HTR-8/SVneo (cell line): ENCODE results near the gene WIPF2.
"Not testable (repeated sequence)": the region's sequence is repeated elsewhere in the genome, so short reads cannot be mapped to it uniquely, and the experiment has no call there.

ENCODE experiments used
- DNase-seq: peaks from one replicate; pipeline ENCODE4 v3.0.0; 2011; ENCODE audit warnings: low spot score, mixed read lengths; ENCODE audit not compliant: insufficient read length
- FAIRE-seq: peaks from 2 replicates; lab custom pipeline; 2011; peaks lifted over from hg19 to GRCh38; lab: Jason Lieb, UNC

Gene WIPF2

DNA sequence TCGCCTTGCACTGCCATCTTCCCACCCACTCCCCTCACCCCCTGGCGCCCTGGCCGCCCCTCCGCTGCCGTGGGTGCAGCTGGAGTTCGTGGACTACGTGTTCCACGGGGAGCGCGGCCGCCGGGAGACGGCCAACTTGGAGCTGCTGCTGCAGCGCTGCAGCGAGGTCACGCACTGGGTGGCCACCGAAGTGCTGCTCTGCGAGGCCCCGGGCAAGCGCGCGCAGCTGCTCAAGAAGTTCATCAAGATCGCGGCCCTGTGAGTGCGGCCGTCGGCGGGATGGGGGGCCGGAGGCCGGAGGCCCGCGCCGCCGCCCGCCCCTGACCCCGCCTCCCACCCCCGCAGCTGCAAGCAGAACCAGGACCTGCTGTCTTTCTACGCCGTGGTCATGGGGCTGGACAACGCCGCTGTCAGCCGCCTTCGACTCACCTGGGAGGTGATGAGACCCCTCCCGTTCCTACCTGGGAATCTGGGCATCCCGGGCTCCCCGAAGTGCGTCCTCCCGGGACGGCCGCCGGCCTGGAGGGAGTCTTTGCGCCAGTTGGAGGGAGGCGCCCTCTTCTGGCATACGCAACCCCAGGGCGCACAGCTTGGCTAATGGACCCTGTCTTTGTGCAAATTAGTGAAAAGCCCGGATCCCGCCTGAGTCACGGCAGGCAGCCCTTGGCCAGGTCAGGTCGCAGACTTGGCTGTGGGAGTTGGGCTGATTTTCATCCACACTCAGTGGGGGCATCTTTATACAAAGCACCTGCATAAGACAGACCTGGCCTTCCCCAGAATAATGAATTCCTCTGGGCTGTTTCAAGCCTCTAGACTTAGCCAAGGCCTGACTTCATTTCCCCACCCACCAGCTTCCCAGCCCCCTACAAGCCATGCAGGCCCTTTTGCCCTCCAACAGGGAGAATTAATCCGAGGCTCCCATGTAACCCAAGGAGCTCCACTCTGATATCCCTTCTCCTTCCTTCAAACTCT is 27.6 kb upstream of the WIPF2 start:
- FAIRE-seq, result peak; percentile 95
- DNase-seq, result peak; percentile 88

- FAIRE-seq, result no peak
- DNase-seq, result no peak
These were observed 26.1 kb upstream of the WIPF2 start for GRCh38 chr17:40192961-40193360.

DNA sequence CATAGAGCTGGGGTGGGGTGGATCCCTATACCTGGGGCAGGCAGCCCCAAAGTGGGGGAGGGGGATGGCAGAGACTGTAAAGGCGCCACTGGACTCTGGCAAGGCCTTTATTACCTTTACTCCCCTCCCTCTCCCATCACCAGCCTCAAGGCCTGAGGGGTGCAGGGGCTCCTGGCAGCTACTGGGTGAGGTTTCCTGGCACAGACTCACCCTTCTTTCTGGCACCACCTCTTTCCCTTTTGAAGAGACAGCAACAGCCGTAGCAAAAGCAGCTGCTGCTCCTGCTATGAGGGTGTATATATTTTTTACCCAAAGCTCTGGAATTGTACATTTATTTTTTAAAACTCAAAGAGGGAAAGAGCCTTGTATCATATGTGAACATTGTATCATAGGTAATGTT is 24.3 kb upstream of the WIPF2 start:
- no peak for DNase-seq

DNA sequence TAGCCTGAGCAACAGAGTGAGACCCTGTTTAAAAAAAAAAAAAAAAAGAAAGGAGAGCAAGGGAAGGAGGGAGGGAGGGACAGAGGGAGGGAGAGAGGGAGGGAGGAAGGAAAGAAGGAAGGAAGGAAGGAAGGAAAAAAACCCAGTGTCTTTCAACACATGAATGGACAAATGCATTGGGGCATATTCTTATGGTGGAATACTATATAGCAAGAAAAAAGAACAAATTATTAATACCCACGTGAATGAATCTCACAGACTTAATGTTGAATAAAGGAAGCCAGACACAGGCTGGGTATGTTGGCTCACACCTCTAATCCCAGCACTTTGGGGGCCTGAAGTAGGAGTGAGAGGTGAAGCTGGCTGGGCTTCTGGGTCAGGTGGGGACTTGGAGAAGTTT is 21.6 kb upstream of the WIPF2 start:
- no peak for DNase-seq
- no peak for FAIRE-seq

More for the DNA sequence above, 24.3 kb upstream of the WIPF2 start:
- FAIRE-seq, result no peak

GRCh38 chr17:40197965-40198456 is 21.1 kb upstream of the WIPF2 start:
- DNase-seq, FAIRE-seq: not testable (repeated sequence)

DNA sequence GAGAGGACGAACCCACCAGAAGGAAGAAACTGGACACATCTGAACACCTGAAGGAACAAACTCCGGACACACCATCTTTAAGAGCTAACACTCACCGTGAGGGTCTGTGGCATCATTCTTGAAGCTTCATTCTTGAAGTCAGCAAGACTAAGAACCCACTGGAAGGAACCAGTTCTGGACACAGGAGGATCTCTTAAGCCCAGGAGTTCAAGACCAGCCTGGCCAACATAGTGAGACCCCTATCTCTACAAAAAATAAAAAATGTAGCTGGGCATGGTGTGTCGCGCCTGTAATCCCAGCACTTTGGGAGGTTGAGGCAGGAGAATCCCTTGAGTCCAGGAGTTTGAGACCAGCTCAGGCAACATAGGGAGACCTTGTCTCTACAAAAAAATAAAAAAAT is 20.5 kb upstream of the WIPF2 start:
- no peak for DNase-seq
- FAIRE-seq, result no peak

DNA sequence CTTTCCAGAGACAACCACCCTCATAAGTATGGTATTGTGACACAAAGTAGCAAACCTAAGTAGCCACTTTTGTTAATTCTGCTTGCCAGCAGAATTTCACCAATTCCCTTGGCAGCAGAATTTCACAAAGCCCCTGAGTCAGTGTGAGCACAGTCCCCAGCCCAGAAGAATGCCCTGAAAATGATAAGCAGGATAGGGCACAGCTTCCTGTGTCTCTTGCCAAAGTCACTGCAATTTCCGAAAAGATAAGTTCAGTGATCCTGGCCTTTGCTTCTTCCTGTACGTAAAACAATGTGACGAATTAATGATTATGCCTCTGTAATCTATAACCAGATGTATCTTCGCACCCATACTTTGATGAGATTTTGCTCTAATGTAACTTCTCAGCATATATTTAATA is 16.0 kb upstream of the WIPF2 start:
- FAIRE-seq (no peak), DNase-seq (no peak)

- not testable (repeated sequence) for DNase-seq, FAIRE-seq
These were observed 12.9 kb upstream of the WIPF2 start for GRCh38 chr17:40206193-40206592.

GRCh38 chr17:40209404-40210093 is 9.6 kb upstream of the WIPF2 start:
- DNase-seq (no peak), FAIRE-seq (peak; percentile 69)

DNA sequence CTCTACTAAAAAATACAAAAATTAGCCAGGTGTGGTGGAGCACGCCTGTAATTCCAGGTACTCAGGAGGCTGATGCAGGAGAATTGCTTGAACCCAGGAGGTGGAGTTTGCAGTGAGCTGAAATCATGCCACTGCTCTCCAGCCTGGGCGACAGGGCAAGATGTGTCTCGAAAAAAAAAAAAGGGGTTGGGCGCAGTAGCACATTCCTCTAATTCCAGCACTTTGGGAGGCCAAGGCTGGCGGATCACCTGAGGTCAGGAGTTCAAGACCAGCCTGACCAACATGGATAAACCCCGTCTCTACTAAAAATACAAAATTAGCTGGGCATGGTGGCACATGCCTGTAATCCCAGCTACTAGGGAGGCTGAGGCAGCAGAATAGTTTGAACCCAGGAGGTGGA is 5.2 kb upstream of the WIPF2 start:
- DNase-seq, FAIRE-seq: not testable (repeated sequence)

- peak; percentile 23 for FAIRE-seq
- no peak for DNase-seq
These were observed 931 bp upstream of the WIPF2 start for GRCh38 chr17:40218006-40218739.

DNA sequence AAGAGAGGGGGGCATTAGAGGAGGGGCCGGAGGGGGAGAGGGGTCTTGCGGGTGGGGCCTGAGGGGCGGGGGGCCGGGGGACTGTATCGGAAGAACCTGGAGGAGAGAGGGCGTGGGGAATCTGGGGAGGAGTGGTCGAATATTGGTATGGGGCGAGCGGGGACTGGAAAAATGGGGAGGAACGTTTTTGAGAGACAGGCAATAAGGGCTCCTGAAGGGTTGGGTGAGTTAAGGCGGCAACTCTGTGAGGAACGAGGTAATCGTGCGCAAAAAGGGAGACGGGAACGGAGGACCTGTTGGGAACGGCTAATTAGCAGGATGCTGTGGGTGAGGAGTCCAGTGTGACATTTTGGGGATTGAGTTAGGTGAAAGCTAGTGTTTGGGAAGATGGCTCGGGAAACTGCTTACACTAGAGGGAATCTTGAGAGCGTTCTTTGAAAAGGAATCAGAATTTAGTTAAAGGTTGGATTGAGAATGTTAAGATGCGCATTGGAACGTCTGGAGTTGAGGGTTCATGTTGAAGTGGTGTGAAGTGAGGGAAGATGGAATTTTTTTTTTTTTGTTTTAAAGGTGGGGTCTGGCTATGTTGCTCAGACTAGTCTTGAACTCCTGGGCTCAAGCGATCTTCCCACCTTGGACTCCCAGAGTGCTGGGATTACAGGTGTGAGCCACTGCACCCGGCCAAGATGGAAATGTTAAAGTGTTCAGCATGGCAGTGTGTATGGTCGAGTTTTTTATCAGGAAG is 662 bp downstream of the WIPF2 start:
- peak; percentile 59 for FAIRE-seq
- DNase-seq, result peak; percentile 85

DNA sequence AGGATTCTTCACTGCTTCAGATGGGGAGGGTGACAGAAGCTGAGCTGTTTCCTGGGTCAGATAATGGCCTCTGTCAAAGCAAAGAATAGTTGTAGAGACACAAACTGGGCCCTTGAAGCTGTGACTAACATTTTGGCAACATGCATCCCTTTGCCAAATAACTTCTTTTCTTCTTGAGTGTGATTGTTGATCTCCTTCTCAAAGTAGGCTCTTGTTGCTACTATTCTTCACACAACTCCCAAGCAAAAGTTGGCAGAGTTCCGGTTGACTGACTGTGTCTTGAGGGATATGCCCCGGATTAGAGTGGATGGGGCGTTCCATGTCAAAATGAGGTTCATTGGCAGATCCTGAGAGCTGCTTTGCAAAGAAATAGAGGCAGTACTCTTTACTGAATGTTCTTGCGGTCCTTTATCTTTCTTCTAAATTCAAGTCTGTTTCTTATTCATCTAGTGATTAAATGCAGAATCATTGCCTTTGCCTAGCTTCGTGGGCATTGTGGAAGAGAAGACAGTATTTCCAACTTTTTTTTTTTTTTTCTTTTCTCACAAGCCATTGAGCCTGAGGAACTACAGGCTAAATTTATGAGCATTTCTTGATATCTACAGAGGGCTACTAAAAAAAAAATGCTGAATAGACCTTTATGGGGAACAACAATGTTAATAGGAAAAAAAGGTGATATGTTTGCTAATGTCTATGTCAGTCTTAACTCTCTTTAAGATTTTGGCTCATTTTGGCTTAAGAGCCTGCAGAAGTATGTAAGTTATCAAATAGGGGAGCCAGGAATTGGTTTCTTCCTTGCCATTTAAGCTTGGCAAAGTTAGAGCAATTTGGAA is 5.8 kb downstream of the WIPF2 start:
- FAIRE-seq, result no peak
- DNase-seq, result no peak

DNA sequence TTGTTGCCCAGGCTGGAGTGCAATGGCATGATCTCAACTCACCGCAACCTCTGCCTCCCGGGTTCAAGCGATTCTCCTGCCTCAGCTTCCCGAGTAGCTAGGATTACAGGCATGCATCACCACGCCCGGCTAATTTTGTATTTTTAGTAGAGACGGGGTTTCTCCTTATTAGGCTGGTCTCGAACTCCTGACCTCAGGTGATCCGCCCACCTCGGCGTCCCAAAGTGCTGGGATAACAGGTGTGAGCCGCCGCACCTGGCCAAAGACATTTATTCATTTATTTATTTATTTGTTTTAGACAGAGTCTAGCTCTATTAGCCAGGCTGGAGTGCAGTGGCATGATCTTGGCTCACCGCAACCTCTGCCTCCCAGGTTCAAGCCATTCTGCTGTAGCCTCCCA is 10.0 kb downstream of the WIPF2 start:
- not testable (repeated sequence) for DNase-seq, FAIRE-seq

DNA sequence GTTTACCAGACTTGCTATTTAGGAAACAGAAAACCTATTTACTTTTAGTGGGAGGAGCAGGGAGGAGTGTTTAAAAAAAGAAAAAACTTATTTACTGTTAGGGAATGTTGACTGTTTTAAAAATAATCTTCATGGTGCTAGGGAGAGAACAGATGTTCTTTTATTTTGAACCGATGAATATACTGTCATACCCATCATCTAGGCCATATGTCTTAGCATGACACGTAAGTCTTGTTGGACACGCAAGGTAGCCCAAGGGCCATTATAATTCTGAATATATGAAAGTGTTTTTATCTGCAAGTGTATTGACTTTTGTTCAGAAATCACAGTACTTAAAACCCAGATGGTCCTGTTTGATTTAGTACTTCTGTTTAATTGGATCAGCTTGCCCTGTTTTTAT is 11.6 kb downstream of the WIPF2 start:
- FAIRE-seq (no peak), DNase-seq (no peak)

DNA sequence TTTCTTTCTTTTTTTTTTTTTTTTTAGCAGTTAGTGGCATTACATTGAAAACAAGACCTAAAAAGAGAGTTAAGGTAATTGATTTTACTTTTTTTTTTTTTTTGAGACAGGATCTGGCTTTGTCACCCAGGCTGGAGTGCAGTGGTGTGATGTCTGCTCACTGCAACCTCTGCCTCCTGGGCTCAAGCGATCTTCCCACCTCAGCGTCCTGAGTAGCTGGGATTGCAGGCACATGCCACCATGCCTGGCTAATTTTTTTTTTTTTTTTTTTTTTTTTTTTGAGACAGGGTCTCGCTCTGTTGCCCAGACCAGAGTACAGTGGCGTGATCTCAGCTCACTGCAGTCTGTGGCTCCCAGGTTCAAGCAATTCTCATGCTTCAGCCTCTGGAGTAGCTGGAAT is 12.8 kb downstream of the WIPF2 start:
- not testable (repeated sequence) for FAIRE-seq, DNase-seq

- FAIRE-seq, result no peak
- DNase-seq, result no peak
These were observed 22.2 kb downstream of the WIPF2 start for GRCh38 chr17:40241252-40241834.

DNA sequence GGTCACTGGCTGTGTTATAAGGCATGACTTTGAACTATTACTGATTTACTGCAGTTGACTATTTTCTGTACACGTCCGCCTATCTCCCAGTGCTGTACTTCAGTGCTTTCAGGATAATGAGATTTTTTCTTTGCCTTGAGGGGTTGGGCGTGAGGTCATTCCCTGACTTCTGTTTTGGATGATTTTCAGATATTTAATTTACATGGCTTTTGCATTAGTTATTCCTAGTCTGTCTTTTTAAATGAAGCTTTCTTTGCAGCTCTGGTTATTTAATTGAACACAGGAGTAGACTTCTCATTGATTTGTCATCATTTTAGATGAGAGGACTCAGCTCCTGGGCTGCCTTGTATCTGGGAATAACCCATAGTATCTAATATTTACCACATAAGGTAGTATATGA is 23.7 kb downstream of the WIPF2 start:
- no peak for DNase-seq

More for the DNA sequence above, 23.7 kb downstream of the WIPF2 start:
- FAIRE-seq, result no peak
